NCI-H1092 (cell line): ENCODE measurements around the gene ZMIZ1.
A peak's percentile ranks its signal among the peaks of the same experiment; 100 is the strongest.

Experiments used
- DNase-seq: peaks from one replicate; lab custom pipeline; 2025; lab: John Stamatoyannopoulos, UW

ZMIZ1 gene

GRCh38 chr10:79234391-79235315, 165.9 kb downstream of the ZMIZ1 start:
- DNase-seq, result no peak

- no peak for DNase-seq
These were observed 167.1 kb downstream of the ZMIZ1 start for GRCh38 chr10:79235765-79236432.

GRCh38 chr10:79236433-79236765, 167.6 kb downstream of the ZMIZ1 start:
- no peak for DNase-seq

GRCh38 chr10:79237454-79238157, 168.8 kb downstream of the ZMIZ1 start:
- DNase-seq, result no peak

- no peak for DNase-seq
These were observed 169.4 kb downstream of the ZMIZ1 start for GRCh38 chr10:79238158-79238520.

GRCh38 chr10:79238606-79239005, 169.8 kb downstream of the ZMIZ1 start:
- no peak for DNase-seq

GRCh38 chr10:79239275-79239779, 170.6 kb downstream of the ZMIZ1 start:
- DNase-seq, result no peak

GRCh38 chr10:79239924-79240581, 171.3 kb downstream of the ZMIZ1 start:
- DNase-seq, result no peak

- DNase-seq, result no peak
These were observed 172.8 kb downstream of the ZMIZ1 start for GRCh38 chr10:79241629-79241989.

GRCh38 chr10:79241990-79242619, 173.3 kb downstream of the ZMIZ1 start:
- peak; percentile 22 for DNase-seq

GRCh38 chr10:79242620-79243152, 173.9 kb downstream of the ZMIZ1 start:
- DNase-seq, result peak; percentile 47

GRCh38 chr10:79243181-79244067, 174.7 kb downstream of the ZMIZ1 start:
- peak; percentile 35 for DNase-seq

- DNase-seq, result no peak
These were observed 175.3 kb downstream of the ZMIZ1 start for GRCh38 chr10:79244068-79244442.

- no peak for DNase-seq
These were observed 176.2 kb downstream of the ZMIZ1 start for GRCh38 chr10:79244841-79245504.

- DNase-seq, result no peak
These were observed 176.9 kb downstream of the ZMIZ1 start for GRCh38 chr10:79245539-79246208.

GRCh38 chr10:79246209-79246581, 177.4 kb downstream of the ZMIZ1 start:
- no peak for DNase-seq

- no peak for DNase-seq
These were observed 178.0 kb downstream of the ZMIZ1 start for GRCh38 chr10:79246606-79247275.

- no peak for DNase-seq
These were observed 178.8 kb downstream of the ZMIZ1 start for GRCh38 chr10:79247373-79248137.
